Measurements from ENCODE around the gene TEX55.

GRCh38 chr3:119145500-119146167 lies at the start of gene TEX55:
- TF ChIP-seq CTCF (IDR thresholded peaks at IDR 0.05) (peak; percentile 70), REST (IDR thresholded peaks at IDR 0.05; ENCODE audit: insufficient read depth in 1 of 2, low read depth in 2 of 2, low read length in 1 of 2) (no peak), SIN3A (IDR thresholded peaks at IDR 0.05; ENCODE audit: borderline replicate concordance, insufficient read depth, low read depth, low read length) (no peak), TCF7L2 (IDR thresholded peaks at IDR 0.05; ENCODE audit: low read depth, low read length) (no peak), POLR2AphosphoS5 (IDR thresholded peaks at IDR 0.05; ENCODE audit: low read depth, low read length) (no peak)
